B cell (primary cell): ENCODE measurements around the gene FASTK.

Experiments used
- CTCF ChIP-seq: fragments of 200-600 bp; IDR thresholded peaks from one replicate; pipeline ENCODE4 v1.8.0; 2022; ENCODE audit warnings: antibody characterized with exemption, mild to moderate bottlenecking
- EZH2 ChIP-seq: IDR thresholded peaks from 2 replicates; pipeline ENCODE4 v1.6.1; 2012; ENCODE audit warnings: borderline replicate concordance, low read depth, mild to moderate bottlenecking, moderate library complexity, low read length; ENCODE audit not compliant: insufficient read depth, poor library complexity, severe bottlenecking

GRCh38 chr7:151073990-151074389 is 6.6 kb downstream of the FASTK start:
- no peak for TF ChIP-seq CTCF
- no peak for TF ChIP-seq EZH2
